A172 (cell line): ENCODE measurements around the gene FIGLA. TPM values are rescaled to one million over a fixed set of nuclear protein-coding genes. Genes with fewer than 3 reads are reported as not detected.
"Not testable (repeated sequence)": the region's sequence is repeated elsewhere in the genome, so short reads cannot be mapped to it uniquely, and the experiment has no call there.

Source experiments
- DNase-seq: peaks from one replicate; pipeline ENCODE4 v3.0.0-alpha.2; 2015; ENCODE audit warnings: low spot score
- total RNA-seq: library from RNA; depleted of rRNA; stranded (reverse); fragments of >200 nt; shearing (Covaris generic); gene quantifications from 2 replicates; pipeline ENCODE4 v1.2.3, GENCODE V29; 2014

FIGLA gene
- total RNA-seq, 1 experiment from 2014 or later = not detected

GRCh38 chr2:70808983-70809958 lies 18.8 kb upstream of the FIGLA start:
- no peak for DNase-seq

GRCh38 chr2:70807828-70808118 lies 17.3 kb upstream of the FIGLA start:
- no peak for DNase-seq

DNA sequence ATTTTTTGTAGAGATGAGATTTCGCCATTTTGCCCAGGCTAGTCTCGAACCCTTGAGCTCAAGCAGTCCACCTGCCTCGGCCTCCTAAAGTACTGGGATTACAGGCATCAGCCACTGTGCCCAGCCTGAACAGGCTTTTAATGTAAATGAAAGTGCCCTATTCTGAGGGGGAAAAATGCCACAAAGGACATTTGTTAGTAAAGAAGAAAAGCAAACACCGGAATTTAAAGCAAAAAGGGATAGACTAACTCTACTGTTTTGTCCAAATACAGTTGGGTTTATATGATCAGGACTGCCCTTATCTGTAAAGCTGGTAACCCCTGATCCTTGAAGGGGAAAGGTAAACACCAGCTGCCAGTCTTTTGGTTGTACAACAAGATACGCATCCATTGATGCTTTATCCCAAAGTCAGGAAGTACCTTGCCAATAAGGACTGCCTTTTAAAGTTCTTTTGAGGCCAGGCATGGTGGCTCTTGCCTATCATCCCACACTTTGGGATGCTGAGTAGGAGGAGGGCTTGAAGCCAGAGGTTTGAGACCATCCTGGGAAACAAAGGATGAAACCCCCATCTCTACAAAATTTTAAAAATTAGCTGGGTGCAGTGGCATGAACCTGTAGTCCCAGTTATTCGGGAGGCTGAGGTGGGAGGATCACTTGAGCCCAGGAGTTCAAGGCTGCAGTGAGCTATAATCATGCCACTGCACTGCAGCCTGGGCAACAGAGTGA lies 16.8 kb upstream of the FIGLA start:
- DNase-seq = no peak

GRCh38 chr2:70806620-70807019 lies 16.2 kb upstream of the FIGLA start:
- DNase-seq = no peak

GRCh38 chr2:70806013-70806412 lies 15.6 kb upstream of the FIGLA start:
- DNase-seq = no peak

DNA sequence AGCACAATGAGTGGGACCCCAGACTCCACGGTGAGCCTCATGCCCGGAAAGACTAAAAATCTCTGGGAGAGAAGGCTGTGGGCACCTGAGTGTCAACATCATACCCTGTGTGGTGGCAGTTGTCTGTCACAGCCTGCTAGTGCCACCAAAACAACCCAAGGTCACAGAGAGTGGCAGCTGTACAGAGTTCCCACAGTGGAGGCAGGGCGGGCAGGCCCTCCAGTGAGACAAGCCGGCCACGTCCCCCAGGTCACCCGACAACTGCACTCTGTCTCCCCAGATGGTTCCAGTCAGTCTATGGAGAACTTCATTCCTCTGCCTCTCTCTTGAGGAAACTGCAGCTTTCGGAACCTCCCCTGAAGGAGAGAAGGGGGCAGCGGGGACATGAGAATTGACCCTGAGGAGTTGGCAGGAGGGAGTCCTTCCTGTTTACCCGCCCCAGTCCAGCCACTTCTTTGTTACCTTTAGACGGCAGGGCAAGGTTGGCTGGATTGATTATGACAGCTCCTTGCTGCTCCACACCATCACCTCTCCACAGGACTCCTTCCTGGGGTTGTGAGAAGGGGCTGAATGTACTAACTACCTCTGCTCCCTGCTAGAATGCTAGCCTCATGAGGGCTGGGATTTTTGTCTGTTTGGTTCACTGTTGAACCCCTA lies 11.3 kb upstream of the FIGLA start:
- DNase-seq = no peak

- no peak for DNase-seq
These were observed 9.3 kb upstream of the FIGLA start for GRCh38 chr2:70799706-70800105.

- DNase-seq = not testable (repeated sequence)
These were observed 7.6 kb upstream of the FIGLA start for GRCh38 chr2:70797996-70798395.

DNA sequence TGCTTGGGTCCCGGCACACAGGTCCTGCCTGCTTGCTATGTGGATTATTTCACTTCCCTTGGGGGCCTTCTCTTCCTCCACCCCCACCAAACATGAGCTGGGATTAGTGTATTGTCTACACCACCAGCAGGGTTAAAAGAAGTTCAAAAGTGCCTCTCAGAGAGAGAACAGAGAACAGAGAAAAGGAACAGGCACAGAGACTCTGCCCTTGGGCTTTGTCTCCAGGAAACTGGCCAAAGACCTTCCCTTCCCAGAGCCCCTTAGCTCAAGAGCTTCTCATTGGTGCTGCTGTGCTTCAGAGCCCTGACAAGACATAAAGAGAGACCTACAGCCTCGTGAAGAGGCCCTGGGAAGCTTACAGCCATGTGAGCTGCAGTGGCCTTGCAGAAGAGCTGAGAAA lies 7.1 kb upstream of the FIGLA start:
- DNase-seq = no peak

GRCh38 chr2:70796262-70796661 lies 5.8 kb upstream of the FIGLA start:
- DNase-seq = no peak

DNA sequence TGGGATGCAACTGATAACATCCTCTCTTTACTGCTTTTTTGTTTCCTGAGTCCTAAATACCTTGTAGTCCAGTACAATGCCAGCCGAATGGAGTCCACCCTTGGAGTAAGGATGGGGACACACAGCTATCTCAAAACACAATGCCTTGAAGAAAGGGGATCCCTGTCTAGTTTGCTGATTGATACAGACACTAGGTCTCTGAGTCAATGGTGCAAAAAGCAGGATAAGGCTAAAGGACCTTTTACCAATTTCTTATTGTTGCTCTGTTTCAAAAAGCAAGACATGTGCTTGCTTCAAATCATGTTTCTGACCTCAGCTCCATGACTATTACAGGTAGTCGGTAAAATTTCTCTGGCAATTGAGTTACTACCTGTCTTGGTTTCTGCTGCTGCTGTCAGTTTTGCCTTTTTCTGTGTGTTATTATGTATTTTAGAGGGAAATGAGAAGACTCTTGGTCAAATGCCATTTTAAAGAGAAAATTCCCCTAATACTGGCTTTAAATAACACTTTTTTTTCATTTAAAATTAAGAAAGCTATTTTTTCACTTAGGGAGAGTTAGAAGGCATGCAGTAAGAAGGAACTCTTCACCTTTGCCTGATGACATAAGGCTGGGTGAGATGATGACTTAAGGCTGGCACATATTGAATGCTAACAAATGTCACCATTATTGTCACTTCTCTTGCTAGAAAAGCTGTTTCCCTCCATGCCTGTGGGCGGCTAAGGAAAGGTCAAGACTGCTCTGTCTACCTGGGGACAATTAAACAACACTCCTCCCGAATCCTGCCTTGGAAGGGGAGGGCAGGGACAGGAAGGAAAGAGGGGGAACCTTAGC lies 4.9 kb upstream of the FIGLA start:
- DNase-seq = no peak

DNA sequence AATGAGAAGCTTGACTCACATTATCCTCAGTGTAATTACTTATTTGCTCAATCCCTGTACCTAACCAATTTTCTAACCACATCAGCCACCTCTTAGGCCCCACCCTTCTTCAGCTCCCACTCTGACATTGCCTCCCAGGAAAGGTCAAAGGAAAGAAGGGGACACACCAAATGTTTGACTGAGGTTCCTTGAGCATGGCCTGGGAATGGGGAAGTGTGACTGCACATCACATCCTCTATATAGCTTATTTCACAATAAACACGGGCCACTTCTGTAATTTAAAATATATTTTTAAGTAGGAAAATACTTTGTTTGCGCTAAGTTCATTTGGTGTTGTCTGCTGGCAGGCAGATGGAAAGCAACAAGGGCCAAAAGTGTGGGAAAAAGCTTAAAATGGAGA lies 3.0 kb upstream of the FIGLA start:
- DNase-seq = no peak

GRCh38 chr2:70789304-70790135 lies 923 bp downstream of the FIGLA start:
- peak; percentile 29 for DNase-seq

DNA sequence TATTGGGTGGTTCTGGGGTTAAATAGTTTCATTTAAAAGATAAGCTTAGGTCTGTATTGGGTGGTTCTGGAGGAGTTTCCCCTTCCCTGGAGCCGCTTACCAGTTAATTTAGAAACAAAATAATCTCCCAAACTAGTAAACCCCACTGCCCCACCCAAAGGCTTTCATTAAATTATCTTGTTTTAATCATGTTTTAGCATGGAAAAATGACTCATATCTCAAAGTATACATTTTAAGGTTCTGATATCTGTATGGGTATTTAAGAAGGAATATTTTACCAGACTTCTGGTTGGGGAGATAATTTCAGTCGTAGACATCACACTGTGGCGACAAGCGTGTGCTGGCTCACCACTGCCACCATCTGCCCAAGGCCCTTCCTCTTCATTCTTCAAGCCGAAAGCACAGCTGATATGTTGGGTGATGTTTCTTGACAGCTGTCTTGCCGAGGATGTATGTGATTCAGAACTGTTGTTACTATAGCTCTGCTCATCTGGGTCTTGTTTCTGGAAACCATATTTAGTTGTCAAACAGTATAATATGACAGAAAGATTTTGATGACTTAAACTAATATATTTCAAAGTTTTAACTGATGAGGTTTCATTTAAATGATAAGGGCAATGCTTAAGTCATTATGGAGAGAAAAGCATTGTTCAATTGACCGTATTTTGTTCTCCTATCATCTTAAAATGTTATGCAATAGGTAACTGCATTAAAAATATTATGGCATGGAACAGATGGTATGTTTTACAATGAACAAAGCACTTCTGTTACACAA lies 5.1 kb downstream of the FIGLA start:
- peak; percentile 71 for DNase-seq

- DNase-seq = no peak
These were observed 6.1 kb downstream of the FIGLA start for GRCh38 chr2:70784320-70784719.

DNA sequence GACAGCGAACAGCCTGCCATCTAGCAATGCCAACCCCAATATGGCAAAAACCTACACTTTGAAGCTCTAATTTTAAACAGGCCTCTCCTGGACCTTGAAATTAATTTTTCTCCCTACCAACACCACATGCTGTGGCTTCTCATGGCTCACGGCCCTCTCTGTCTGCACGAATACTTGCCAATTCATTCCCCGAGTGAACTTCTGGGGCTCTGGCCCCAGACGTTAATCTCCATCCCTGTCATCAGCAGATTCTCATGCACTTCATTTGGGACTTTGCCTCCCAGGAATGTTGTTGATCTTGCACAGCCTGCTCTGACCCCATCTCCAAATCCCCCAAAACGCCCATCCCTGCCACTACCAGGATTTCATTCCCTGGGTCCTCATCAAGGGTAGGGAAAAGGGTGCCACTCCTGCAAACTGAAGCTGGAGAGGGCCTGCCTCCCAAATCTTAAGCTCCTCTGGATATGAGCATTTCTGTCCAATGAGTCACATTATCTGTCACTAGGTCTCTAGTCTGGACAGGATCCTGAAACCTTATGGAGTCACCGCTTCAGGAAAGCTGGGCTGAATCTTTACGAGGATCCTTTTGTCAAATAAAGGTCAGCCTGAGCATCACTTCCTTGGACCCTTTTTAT lies 10.4 kb downstream of the FIGLA start:
- peak; percentile 81 for DNase-seq

GRCh38 chr2:70779491-70779890 lies 11.0 kb downstream of the FIGLA start:
- DNase-seq = no peak

DNA sequence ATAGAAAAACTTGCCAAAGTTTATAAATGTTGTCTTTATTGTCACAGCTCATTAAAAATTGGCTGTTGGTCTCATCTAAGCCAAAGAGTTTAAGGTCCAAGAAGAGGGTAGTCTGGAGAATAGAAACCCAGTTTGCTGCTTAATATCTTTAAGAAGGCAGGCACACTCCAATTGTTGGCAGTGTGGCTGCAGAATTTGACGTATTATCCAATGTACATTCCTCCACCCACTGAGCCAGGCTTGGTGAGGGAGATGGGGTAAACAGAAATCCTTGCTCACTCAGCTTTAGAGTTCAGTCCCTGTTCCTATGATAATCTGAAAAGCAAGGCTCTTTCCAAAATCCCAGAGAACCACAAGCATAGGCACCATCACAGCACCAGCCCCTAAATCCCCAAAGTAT lies 11.8 kb downstream of the FIGLA start:
- DNase-seq = no peak

DNA sequence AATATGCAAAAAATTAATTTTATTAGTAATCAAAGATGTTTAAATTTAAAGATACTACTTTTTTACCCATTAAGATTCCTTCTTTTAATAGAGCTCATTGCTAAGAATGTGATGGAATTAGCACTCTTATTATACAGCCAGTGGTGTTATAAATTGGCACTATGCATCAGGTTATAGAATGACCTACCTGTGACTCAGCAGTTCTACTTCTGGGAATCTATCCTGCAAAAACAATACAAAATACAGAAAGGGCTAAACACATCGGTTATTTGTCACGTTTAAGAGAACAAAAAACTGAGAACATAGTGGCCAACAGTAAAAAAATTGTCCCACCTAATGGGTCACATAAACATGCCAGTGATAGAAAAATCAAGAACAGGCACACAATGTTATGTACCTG lies 13.0 kb downstream of the FIGLA start:
- peak; percentile 56 for DNase-seq

DNA sequence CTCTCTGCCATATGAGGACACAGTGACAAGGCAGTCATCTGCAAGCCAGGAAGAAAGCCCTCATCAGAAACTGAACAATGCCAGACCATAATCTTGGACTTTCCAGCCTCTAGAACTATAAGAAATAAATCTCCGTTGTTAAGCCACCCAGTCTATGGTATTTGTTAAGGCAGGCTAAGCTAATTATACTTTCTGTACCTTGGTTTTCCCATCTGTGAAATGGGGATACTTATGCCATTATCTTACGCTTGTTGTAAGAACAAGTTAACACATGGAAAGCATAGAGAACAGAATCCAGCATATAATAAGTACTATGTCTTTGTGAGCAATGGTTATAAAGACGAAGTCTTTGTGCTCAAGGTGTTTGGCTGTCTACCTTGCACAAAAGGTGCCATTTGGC lies 14.2 kb downstream of the FIGLA start:
- no peak for DNase-seq
